HEK293T (cell line): Measurements from ENCODE around the gene XPR1.

Source experiments
- CTCF ChIA-PET: fragments of 350-600 bp; formaldehyde crosslinking; extraction: SDS; loops from one replicate; lab custom pipeline; 2021; ENCODE audit warnings: antibody characterized with exemption, inconsistent platforms; lab: Yijun Ruan, JAX
- POLR2A ChIA-PET: fragments of 350-600 bp; formaldehyde crosslinking; extraction: SDS; loops from one replicate; lab custom pipeline; 2020; ENCODE audit warnings: antibody characterized with exemption, inconsistent platforms; lab: Yijun Ruan, JAX
- DNase-seq: peaks from one replicate; pipeline ENCODE4 v3.0.0; 2012; ENCODE audit warnings: mixed read lengths; ENCODE audit errors: extremely low spot score
- ARNT ChIP-seq: fragments of 450-650 bp; IDR thresholded peaks from 2 replicates; pipeline ENCODE4 v1.6.1; 2017; ENCODE audit warnings: mild to moderate bottlenecking
- BHLHE40 ChIP-seq: fragments of 450-650 bp; IDR thresholded peaks from 2 replicates; pipeline ENCODE4 v1.6.1; 2016; ENCODE audit warnings: mild to moderate bottlenecking, moderate library complexity, borderline replicate concordance
- CTBP1 ChIP-seq: fragments of 450-650 bp; IDR thresholded peaks from 2 replicates; pipeline ENCODE4 v1.6.1; 2016; ENCODE audit warnings: borderline replicate concordance
- ELF4 ChIP-seq: fragments of 450-650 bp; IDR thresholded peaks from 2 replicates; pipeline ENCODE4 v1.6.1; 2017; ENCODE audit warnings: antibody characterized with exemption
- FOXA1 ChIP-seq: fragments of 450-650 bp; IDR thresholded peaks from 2 replicates; pipeline ENCODE4 v1.6.1; 2016; ENCODE audit warnings: mild to moderate bottlenecking
- FOXK2 ChIP-seq: fragments of 450-650 bp; IDR thresholded peaks from 2 replicates; pipeline ENCODE4 v1.6.1; 2016; ENCODE audit warnings: mild to moderate bottlenecking
- FOXM1 ChIP-seq: fragments of 450-650 bp; IDR thresholded peaks from 2 replicates; pipeline ENCODE4 v1.6.1; 2017; ENCODE audit warnings: mild to moderate bottlenecking, borderline replicate concordance
- HDGF ChIP-seq: fragments of 450-650 bp; IDR thresholded peaks from 2 replicates; pipeline ENCODE4 v1.6.1; 2017; ENCODE audit warnings: antibody characterized with exemption, borderline replicate concordance
- L3MBTL2 ChIP-seq: fragments of 450-650 bp; conservative IDR thresholded peaks from 2 replicates; pipeline ENCODE4 v1.6.1; 2016; ENCODE audit warnings: mild to moderate bottlenecking
- LEF1 ChIP-seq: fragments of 450-650 bp; IDR thresholded peaks from 2 replicates; pipeline ENCODE4 v1.6.1; 2017; ENCODE audit warnings: mild to moderate bottlenecking, borderline replicate concordance
- NFRKB ChIP-seq: fragments of 450-650 bp; IDR thresholded peaks from 2 replicates; pipeline ENCODE4 v1.6.1; 2016; ENCODE audit warnings: mild to moderate bottlenecking, moderate library complexity
- PKNOX1 ChIP-seq: fragments of 450-650 bp; IDR thresholded peaks from 2 replicates; pipeline ENCODE4 v1.6.1; 2016
- SP1 ChIP-seq: fragments of 450-650 bp; IDR thresholded peaks from 2 replicates; pipeline ENCODE4 v1.6.1; 2017
- SUZ12 ChIP-seq: fragments of 450-650 bp; IDR thresholded peaks from 2 replicates; pipeline ENCODE4 v1.6.1; 2016; ENCODE audit warnings: mild to moderate bottlenecking
- TARDBP ChIP-seq: fragments of 450-650 bp; IDR thresholded peaks from 2 replicates; pipeline ENCODE4 v1.6.1; 2016
- ZNF384 ChIP-seq: fragments of 450-650 bp; IDR thresholded peaks from 2 replicates; pipeline ENCODE4 v1.6.1; 2016

XPR1 gene

GRCh38 chr1:180837020-180837419, 205.2 kb downstream of the XPR1 start:
- ChIA-PET POLR2A (no interaction called here), CTCF (no interaction called here)
- no peak for DNase-seq
- TF ChIP-seq PKNOX1 (peak; percentile 10; the same call in 1 of the 2 replicates), ELF4 (no peak), TARDBP (no peak), FOXM1 (no peak)

- ChIA-PET CTCF (no interaction called here), POLR2A (no interaction called here)
- DNase-seq: no peak
- TF ChIP-seq ELF4 (no peak), FOXA1 (no peak), FOXK2 (no peak), NFRKB (no peak), FOXM1 (no peak), SUZ12 (no peak), ARNT (no peak), TARDBP (no peak), SP1 (no peak), BHLHE40 (no peak), PKNOX1 (no peak), LEF1 (no peak), L3MBTL2 (no peak), CTBP1 (no peak), HDGF (no peak), ZNF384 (no peak)
These were observed 206.7 kb downstream of the XPR1 start for GRCh38 chr1:180838535-180838934.

GRCh38 chr1:180839547-180839946, 207.7 kb downstream of the XPR1 start:
- ChIA-PET POLR2A (no interaction called here), CTCF (no interaction called here)
- TF ChIP-seq FOXK2: no peak
- TF ChIP-seq PKNOX1: no peak
- TF ChIP-seq BHLHE40: no peak
- no peak for TF ChIP-seq LEF1
- TF ChIP-seq ARNT: no peak
- TF ChIP-seq ZNF384: no peak
- TF ChIP-seq ELF4: no peak
- no peak for DNase-seq

- ChIA-PET CTCF (interaction anchor here (1.6 kb wide), 1 partner anchor 21 kb away, joined by 5 read pairs; no protein-coding TSS in a partner anchor), POLR2A (interaction anchor here (0.7 kb wide), 1 partner anchor 339 kb away, joined by 3 read pairs; the partner anchor contains the start of gene ACBD6)
- TF ChIP-seq ZNF384 (no peak), FOXK2 (no peak), CTBP1 (no peak), LEF1 (no peak), FOXM1 (no peak), SUZ12 (no peak), NFRKB (no peak), HDGF (no peak), ELF4 (no peak), L3MBTL2 (no peak), BHLHE40 (no peak)
- no peak for DNase-seq
These were observed 209.6 kb downstream of the XPR1 start for GRCh38 chr1:180841415-180841814.

- TF ChIP-seq HDGF (no peak), ARNT (no peak), FOXK2 (no peak), LEF1 (no peak), BHLHE40 (no peak), FOXM1 (no peak), FOXA1 (no peak), L3MBTL2 (no peak), CTBP1 (no peak), ELF4 (no peak), SUZ12 (no peak), ZNF384 (no peak), NFRKB (no peak), SP1 (no peak)
- no peak for DNase-seq
- CTCF ChIA-PET: interaction anchor here (1.6 kb wide), 1 partner anchor 20 kb away, joined by 5 read pairs; no protein-coding TSS in a partner anchor
- POLR2A ChIA-PET: interaction anchor here (0.7 kb wide), 1 partner anchor 340 kb away, joined by 3 read pairs; the partner anchor contains the start of gene ACBD6
These were observed 210.2 kb downstream of the XPR1 start for GRCh38 chr1:180842052-180842451.

GRCh38 chr1:180842491-180843275, 210.9 kb downstream of the XPR1 start:
- CTCF ChIA-PET: no interaction called here
- DNase-seq: peak; percentile 41
- POLR2A ChIA-PET: interaction anchor here (0.6 kb wide), 1 partner anchor 418 kb away, joined by 3 read pairs; no protein-coding TSS in a partner anchor

More at GRCh38 chr1:180842491-180843275, 210.9 kb downstream of the XPR1 start:
- TF ChIP-seq ARNT: no peak
- TF ChIP-seq FOXM1: no peak
- TF ChIP-seq TARDBP: no peak
- TF ChIP-seq ELF4: no peak
- TF ChIP-seq FOXK2: no peak
- no peak for TF ChIP-seq SP1
- no peak for TF ChIP-seq L3MBTL2
- no peak for TF ChIP-seq PKNOX1
